ENCODE measurements around the gene IFT43.

IFT43 gene

DNA sequence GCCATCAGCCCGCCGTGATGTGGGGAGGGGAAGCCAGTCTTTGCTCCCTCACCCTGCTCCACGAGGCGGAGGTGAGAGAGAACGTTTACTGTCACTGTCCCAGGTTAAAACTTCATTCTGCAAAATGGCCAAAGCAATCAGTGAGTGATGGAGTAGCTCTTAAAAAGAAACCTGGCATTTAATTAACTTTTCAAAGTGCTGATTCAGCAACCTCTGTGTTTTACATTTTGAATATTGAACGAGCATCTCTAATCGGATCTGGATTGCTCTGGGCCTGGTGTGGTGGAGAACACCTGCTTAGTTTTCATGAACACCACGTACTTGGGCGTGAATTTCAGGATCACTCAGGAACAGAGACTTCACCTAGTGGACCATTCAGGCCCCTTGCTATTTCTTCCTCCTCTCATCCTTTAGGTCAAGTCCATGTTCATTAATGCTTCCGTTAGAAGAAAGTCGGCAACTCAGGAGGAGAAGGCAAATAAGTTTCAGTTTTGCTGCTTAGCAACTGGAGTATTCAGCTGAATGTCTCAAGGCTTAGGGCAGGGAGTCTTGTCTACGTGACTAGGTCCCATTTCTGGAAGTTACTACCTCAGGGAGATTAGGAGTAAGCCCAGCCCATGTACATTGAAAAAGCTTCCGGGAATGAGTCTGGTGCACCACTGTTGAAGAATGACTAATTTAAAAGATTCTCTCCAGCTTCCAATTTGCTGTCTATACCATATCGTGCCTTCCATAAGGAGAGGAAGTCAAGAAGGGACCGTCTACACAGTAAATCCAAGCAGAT lies 68.2 kb downstream of the IFT43 start:
- Histone ChIP-seq H3K9ac (no peak overlapping the region), H3K4me2 (no peak overlapping the region), H3K36me3 (ENCODE audit: insufficient read depth) (no peaks in the 10 kb centered on the region), H3K27ac (no peak overlapping the region), H3K27me3 (ENCODE audit: insufficient read depth, low read depth) (no peaks in the 10 kb centered on the region), H2AFZ (ENCODE audit: low read depth) (no peak overlapping the region), H3K4me1 (ENCODE audit: low read depth, poor library complexity, severe bottlenecking) (no peaks in the 10 kb centered on the region), H4K20me1 (ENCODE audit: insufficient read depth) (no peaks in the 10 kb centered on the region), H3K4me3 (IDR thresholded peaks at IDR 0.05; ENCODE audit: insufficient read depth, low read depth, low read length) (no peak overlapping the region), H3K79me2 (ENCODE audit: insufficient read depth, low read depth) (no peaks in the 10 kb centered on the region)
- TF ChIP-seq, protein P1, sequence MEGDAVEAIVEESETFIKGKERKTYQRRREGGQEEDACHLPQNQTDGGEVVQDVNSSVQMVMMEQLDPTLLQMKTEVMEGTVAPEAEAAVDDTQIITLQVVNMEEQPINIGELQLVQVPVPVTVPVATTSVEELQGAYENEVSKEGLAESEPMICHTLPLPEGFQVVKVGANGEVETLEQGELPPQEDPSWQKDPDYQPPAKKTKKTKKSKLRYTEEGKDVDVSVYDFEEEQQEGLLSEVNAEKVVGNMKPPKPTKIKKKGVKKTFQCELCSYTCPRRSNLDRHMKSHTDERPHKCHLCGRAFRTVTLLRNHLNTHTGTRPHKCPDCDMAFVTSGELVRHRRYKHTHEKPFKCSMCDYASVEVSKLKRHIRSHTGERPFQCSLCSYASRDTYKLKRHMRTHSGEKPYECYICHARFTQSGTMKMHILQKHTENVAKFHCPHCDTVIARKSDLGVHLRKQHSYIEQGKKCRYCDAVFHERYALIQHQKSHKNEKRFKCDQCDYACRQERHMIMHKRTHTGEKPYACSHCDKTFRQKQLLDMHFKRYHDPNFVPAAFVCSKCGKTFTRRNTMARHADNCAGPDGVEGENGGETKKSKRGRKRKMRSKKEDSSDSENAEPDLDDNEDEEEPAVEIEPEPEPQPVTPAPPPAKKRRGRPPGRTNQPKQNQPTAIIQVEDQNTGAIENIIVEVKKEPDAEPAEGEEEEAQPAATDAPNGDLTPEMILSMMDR (conservative IDR thresholded peaks at IDR 0.05; ENCODE audit: low read depth, low read length), result no peak

DNA sequence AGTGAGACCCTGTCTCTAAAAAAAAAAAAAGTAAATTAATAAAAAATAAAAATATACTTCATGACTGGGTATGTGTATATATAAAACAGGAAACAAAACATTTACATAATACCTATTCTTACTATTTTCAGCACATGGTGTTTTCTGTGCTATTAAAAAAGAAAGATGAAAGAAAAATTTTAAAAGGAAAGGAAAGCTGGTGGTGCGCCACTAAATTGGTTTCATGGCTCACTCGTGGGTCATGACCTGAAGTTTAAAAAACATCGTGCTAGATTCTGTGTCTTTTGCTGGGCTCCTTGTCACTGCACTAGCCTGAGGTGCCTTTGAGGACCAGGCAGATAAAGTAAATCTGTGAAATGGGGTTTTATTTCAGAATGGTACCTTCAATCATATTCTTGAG lies 69.8 kb downstream of the IFT43 start:
- no peak overlapping the region for H2AFZ ChIP-seq (ENCODE audit: low read depth)
- H3K4me2 ChIP-seq, result no peak overlapping the region
- no peak overlapping the region for H3K9ac ChIP-seq
- TF ChIP-seq, protein P1 (conservative IDR thresholded peaks at IDR 0.05; ENCODE audit: low read depth, low read length), result no peak
- no peak overlapping the region for H3K4me3 ChIP-seq (IDR thresholded peaks at IDR 0.05; ENCODE audit: insufficient read depth, low read depth, low read length)
- no peaks in the 10 kb centered on the region for H3K27me3 ChIP-seq (ENCODE audit: insufficient read depth, low read depth)
- no peaks in the 10 kb centered on the region for H3K4me1 ChIP-seq (ENCODE audit: low read depth, poor library complexity, severe bottlenecking)
- H3K36me3 ChIP-seq (ENCODE audit: insufficient read depth), result no peaks in the 10 kb centered on the region
- no peaks in the 10 kb centered on the region for H4K20me1 ChIP-seq (ENCODE audit: insufficient read depth)
- H3K27ac ChIP-seq, result no peak overlapping the region
- H3K79me2 ChIP-seq (ENCODE audit: insufficient read depth, low read depth), result no peaks in the 10 kb centered on the region

DNA sequence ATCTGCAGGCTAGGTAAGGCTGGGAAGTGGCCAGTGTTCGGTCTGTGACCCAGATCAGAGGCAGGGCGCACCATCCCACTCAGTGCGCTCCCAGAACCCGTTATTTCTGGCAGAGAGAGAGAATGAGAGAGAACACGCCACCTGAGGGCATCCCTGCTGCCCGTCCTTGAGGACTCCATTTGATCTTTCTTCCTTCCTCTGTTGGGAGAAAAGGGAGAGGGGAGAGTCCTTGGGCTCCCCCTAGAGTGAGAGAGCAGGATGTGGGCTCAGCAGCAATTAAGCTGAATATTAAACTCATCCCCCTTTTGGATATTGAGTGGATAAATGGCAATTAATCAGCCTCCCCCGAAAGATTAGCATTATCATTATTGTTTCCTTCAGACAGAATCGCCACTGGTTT lies 70.6 kb downstream of the IFT43 start:
- H3K4me2 ChIP-seq, result no peak overlapping the region
- H3K4me3 ChIP-seq (IDR thresholded peaks at IDR 0.05; ENCODE audit: insufficient read depth, low read depth, low read length), result no peak overlapping the region
- TF ChIP-seq, protein P1 (conservative IDR thresholded peaks at IDR 0.05; ENCODE audit: low read depth, low read length), result peak; percentile 53; the same call in 1 of the 2 replicates
- H3K4me1 ChIP-seq (ENCODE audit: low read depth, poor library complexity, severe bottlenecking), result no peaks in the 10 kb centered on the region
- no peaks in the 10 kb centered on the region for H4K20me1 ChIP-seq (ENCODE audit: insufficient read depth)
- H3K79me2 ChIP-seq (ENCODE audit: insufficient read depth, low read depth), result no peaks in the 10 kb centered on the region
- H3K27ac ChIP-seq, result no peak overlapping the region
- no peak overlapping the region for H3K9ac ChIP-seq
- no peak overlapping the region for H2AFZ ChIP-seq (ENCODE audit: low read depth)
- H3K27me3 ChIP-seq (ENCODE audit: insufficient read depth, low read depth), result no peaks in the 10 kb centered on the region
- no peaks in the 10 kb centered on the region for H3K36me3 ChIP-seq (ENCODE audit: insufficient read depth)

DNA sequence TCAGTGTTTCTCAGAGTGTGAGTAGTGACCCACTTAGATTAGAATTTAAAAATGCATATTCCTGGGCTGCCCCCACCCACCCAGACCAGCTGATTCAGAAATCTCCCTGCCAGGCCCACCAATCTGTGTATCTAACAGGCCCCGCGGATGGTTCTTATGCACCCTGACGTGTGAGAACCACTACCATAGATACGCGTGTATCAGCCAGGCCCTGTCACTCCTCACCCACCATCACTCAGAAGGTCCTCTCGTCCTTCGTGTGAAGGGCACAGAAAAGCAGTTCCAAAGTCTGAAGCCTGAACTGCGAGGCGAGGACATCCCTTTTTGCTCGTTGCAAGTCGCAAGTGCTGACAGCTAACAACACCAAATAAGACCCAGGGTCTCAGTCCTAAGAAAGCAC lies 72.4 kb downstream of the IFT43 start:
- Histone ChIP-seq H4K20me1 (ENCODE audit: insufficient read depth) (no peaks in the 10 kb centered on the region), H3K27me3 (ENCODE audit: insufficient read depth, low read depth) (no peaks in the 10 kb centered on the region), H3K4me3 (IDR thresholded peaks at IDR 0.05; ENCODE audit: insufficient read depth, low read depth, low read length) (no peak overlapping the region), H3K4me2 (no peak overlapping the region), H3K27ac (no peak overlapping the region), H2AFZ (ENCODE audit: low read depth) (no peak overlapping the region), H3K36me3 (ENCODE audit: insufficient read depth) (no peaks in the 10 kb centered on the region), H3K79me2 (ENCODE audit: insufficient read depth, low read depth) (no peaks in the 10 kb centered on the region), H3K9ac (no peak overlapping the region), H3K4me1 (ENCODE audit: low read depth, poor library complexity, severe bottlenecking) (no peaks in the 10 kb centered on the region)
- TF ChIP-seq, protein P1 (conservative IDR thresholded peaks at IDR 0.05; ENCODE audit: low read depth, low read length), result no peak

Measured in KMS-11 (cell line).